GM12801 (cell line): ENCODE results near the gene NPFFR1.

Source experiments
- TF ChIP-seq, protein P1 (sequence below): IDR thresholded peaks from one replicate; pipeline ENCODE4 v1.5.1; 2011; ENCODE audit warnings: control low read depth; ENCODE audit not compliant: insufficient read length; ENCODE audit errors: extremely low read depth

Gene NPFFR1, protein sequence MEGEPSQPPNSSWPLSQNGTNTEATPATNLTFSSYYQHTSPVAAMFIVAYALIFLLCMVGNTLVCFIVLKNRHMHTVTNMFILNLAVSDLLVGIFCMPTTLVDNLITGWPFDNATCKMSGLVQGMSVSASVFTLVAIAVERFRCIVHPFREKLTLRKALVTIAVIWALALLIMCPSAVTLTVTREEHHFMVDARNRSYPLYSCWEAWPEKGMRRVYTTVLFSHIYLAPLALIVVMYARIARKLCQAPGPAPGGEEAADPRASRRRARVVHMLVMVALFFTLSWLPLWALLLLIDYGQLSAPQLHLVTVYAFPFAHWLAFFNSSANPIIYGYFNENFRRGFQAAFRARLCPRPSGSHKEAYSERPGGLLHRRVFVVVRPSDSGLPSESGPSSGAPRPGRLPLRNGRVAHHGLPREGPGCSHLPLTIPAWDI

DNA sequence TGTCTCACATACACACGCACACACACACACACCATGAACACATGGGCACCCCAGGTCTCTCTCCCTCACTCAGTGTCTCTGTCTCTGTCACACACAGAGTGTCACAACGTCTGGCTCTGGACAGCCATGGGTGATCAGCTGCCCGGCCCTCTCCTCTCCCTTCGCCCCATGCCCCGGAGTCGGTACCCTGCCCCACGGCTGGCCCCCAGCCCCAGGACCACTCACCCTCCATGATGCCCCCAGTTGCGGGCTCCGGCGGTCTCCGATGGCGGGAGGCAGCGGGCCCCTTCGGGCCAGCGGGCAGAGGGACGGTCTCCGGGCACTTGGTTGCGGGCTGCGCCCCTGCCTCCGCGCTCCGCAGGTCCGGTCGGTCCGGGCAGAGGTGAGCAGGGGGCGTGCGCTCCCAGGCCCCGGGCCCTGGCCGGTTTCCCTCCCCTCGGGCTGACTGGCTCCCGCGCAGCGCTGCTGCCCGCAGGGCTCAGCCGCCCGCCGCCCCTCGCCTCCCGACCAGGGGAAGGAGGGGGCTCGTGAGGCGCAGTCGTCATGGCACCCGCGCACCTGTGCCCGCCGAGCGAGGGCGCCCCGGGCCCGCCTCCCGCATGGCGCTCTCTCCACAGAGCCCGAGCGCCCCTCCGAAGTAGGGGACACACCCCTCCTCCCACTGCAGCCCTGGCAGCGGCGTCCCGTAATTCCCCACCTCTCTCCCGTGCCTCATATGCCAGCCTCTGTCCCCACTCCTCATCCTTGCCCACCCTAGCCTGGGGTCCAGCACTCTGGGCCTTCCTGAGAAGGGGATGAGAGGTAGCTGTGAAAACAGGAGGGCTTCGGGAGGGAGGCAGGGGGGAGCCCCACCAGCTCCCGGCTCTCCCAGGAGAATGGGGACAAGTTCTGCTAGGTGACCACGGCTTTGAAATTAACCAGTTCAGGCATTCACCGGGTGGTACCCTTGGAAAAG, at the start of gene NPFFR1:
TSS of gene NPFFR1 (minus strand) at position 560 of the 955 bp plus-strand sequence. CDS start at position 232, 328 bp downstream.
- TF ChIP-seq, protein P1, sequence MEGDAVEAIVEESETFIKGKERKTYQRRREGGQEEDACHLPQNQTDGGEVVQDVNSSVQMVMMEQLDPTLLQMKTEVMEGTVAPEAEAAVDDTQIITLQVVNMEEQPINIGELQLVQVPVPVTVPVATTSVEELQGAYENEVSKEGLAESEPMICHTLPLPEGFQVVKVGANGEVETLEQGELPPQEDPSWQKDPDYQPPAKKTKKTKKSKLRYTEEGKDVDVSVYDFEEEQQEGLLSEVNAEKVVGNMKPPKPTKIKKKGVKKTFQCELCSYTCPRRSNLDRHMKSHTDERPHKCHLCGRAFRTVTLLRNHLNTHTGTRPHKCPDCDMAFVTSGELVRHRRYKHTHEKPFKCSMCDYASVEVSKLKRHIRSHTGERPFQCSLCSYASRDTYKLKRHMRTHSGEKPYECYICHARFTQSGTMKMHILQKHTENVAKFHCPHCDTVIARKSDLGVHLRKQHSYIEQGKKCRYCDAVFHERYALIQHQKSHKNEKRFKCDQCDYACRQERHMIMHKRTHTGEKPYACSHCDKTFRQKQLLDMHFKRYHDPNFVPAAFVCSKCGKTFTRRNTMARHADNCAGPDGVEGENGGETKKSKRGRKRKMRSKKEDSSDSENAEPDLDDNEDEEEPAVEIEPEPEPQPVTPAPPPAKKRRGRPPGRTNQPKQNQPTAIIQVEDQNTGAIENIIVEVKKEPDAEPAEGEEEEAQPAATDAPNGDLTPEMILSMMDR = no peak

DNA sequence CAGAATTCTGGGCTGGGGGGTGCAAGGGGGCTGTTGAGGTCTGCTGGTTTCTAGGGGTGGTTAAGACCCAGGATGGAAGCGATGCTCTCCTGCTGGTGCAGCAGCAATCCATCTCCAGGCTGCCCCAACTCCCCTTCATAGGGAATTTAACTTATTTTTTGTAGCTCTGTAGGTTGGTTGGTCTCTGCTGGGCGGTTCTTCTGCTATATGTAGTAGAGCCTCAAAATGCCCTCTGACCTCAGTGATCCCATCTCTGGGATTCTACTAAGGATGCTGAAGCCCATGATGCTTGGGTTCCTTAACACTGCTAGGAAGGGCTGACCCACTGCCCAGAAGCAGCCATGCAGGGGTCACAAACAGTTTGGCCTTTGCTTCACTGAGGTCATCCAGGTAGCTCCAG, 49.5 kb upstream of the NPFFR1 start:
- TF ChIP-seq, protein P1 = no peak

DNA sequence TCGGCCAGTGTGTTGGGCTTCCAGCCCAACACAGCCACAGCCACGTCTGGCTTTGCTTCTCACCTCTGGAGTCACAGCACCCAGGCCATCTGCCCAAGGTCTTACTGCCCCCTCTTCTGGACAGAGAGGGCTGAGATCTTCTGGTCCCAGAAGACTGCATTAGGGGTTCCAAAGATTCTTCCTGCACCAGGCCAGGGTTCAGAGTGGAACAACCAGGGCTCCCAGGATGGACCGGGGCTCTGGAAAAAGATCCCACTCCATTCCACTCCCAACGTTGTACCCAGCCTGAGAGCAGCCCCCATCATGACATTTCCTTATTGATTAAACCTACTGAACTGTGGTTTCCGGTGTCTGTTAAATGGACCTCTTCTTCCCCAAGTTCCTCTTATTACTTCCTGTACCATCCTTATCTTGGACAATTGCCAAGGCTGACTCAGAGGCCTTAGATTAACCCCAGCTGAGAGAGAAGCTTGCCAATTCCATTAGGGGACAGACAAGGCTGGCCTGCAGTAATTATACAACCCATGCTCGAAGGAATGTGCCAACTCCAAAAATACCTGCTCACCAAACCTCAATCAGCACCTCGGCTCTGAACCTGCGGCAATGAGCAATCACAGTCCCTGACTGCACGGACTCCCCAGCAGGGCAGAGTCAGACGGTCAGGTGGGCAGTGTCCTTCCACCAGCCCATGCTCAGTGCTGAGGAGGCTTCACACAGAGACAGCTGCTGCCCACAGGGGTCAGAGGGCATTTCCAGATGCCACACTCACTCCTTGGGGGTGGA, 47.9 kb upstream of the NPFFR1 start:
- TF ChIP-seq, protein P1 = no peak

DNA sequence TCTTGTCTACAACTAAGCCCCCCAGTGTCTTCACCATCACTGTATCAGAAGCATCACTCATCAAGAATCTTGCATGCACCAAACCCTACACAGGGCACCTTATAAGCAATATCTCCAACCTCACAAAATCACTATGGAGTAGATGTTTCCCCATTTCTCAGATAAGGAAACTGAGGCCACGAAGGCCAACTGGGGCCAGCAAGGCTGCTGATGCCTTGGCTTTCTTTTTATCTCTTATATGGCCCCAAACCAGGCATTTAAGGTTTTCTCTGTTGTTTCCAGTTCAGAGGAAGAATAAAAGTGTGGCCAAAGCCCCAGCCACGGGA, 47.3 kb upstream of the NPFFR1 start:
- TF ChIP-seq, protein P1 = no peak

DNA sequence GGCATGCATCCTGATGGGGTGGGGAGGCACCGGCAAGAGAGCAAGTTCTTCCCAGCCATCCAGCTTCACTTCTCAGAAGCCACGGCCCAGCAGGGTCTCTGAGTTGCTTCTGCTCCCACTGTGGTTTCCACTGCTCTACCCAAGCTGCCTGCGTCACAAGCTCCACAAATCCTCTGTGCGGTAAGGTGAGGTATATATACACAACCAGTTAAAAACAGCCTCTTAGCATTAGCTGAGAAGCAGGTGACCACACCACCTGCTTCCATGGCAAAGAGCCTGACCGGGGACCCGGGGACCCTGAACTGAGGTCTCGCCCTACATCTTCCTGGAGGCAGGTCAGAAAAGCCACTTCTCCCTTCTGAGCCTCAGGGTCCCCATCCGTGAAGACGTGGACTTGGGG, 46.9 kb upstream of the NPFFR1 start:
- TF ChIP-seq, protein P1 = no peak

DNA sequence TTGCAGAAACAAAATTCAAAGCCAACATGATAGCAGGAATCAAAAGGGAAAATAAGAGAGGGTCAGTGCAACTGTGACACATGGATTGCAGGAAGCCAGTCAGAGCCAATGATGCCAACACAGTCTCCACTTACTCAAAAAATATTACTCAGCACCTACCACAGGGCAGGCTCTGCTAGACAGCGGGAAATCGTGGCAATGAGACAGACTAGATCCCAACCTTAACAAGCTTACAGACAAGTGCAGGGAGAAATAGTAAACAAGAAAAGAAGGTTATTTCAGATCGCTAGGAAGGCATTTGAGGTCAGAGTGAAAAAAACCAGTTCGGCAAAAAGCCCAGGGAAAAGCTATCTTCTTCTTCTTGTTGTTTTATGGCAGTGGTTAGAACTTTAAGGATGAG, 45.2 kb upstream of the NPFFR1 start:
- TF ChIP-seq, protein P1 = no peak

DNA sequence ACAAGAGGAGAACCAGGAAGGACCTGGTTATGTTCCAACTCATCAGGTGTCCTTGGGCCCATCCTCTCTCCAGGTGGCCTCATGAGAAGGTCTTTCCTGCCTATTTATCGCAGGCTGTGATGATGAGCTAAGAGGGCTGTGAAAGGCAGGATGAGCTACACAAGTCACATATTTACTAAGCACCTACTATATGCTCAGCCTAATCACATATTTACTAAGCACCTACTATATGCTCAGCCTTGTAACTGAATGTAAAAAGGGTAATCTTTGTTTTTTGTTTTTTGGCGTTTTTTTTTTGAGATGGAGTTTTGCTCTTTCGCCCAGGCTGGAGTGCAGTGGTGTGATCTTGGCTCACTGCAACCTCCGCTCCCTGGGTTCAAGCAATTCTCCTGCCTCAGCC, 44.2 kb upstream of the NPFFR1 start:
- TF ChIP-seq, protein P1 = no peak
